ENCODE results near the gene WFDC2.

DNA sequence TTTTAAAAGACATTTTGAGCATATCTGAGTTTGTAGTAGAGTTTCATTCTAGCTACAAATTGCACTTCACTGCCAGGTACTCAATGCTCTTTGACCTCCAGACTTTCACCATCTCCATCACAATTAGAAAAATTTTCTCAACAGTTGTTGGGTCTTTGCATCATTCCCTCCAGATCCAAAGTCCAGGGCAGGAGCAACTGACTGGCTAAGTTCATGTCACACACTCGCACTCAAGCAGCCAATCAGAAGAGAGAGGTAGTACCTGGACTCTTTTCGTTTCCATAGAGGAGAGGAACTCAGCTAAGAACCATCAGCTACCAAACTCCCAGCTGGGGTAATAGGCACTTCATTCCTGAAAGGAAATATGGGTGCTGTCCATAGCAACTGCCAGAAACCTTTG lies 36.8 kb downstream of the WFDC2 start:
- TF ChIP-seq, protein P1, sequence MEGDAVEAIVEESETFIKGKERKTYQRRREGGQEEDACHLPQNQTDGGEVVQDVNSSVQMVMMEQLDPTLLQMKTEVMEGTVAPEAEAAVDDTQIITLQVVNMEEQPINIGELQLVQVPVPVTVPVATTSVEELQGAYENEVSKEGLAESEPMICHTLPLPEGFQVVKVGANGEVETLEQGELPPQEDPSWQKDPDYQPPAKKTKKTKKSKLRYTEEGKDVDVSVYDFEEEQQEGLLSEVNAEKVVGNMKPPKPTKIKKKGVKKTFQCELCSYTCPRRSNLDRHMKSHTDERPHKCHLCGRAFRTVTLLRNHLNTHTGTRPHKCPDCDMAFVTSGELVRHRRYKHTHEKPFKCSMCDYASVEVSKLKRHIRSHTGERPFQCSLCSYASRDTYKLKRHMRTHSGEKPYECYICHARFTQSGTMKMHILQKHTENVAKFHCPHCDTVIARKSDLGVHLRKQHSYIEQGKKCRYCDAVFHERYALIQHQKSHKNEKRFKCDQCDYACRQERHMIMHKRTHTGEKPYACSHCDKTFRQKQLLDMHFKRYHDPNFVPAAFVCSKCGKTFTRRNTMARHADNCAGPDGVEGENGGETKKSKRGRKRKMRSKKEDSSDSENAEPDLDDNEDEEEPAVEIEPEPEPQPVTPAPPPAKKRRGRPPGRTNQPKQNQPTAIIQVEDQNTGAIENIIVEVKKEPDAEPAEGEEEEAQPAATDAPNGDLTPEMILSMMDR (IDR thresholded peaks at IDR 0.05), result no peak
- TF ChIP-seq POLR2A (IDR thresholded peaks at IDR 0.05), result no peak

Data from Peyer's patch (tissue), 4 donors.